CD8-positive, alpha-beta memory T cell (primary cell): ENCODE measurements around the gene OR5AR1. TPM values are rescaled to one million over a fixed set of nuclear protein-coding genes. Genes with fewer than 3 reads are reported as not detected.

Source experiments
- CTCF ChIA-PET: fragments of 350-600 bp; sonication (Branson Sonifier 250); formaldehyde crosslinking; loops from one replicate; lab custom pipeline; 2021; ENCODE audit warnings: antibody characterized with exemption; lab: Charles Lee
- POLR2A ChIA-PET: fragments of 350-600 bp; sonication (Branson Sonifier 250); formaldehyde crosslinking; loops from one replicate; lab custom pipeline; 2021; ENCODE audit warnings: antibody characterized with exemption; lab: Charles Lee
- DNase-seq, 5 donors: peaks; one replicate each; pipeline versions ENCODE4 v3.0.0 to v3.0.0-alpha.2; 2020 to 2022; ENCODE audit warnings: mixed read lengths in 1 of 5
- H3K27ac ChIP-seq: one replicate; pipeline ENCODE4 v1.7.0; 2013; ENCODE audit warnings: low read depth, mild to moderate bottlenecking, low read length, moderate library complexity
- H3K27me3 ChIP-seq: 2 replicates; pipeline ENCODE4 v1.7.0; 2013; ENCODE audit warnings: low read length, mild to moderate bottlenecking; ENCODE audit not compliant: insufficient read depth, poor library complexity, severe bottlenecking
- H3K36me3 ChIP-seq: 2 replicates; pipeline ENCODE4 v1.7.0; 2013; ENCODE audit warnings: mild to moderate bottlenecking, low read length, moderate library complexity; ENCODE audit not compliant: insufficient read depth
- H3K4me1 ChIP-seq: 2 replicates; pipeline ENCODE4 v1.7.0; 2013; ENCODE audit warnings: mild to moderate bottlenecking, low read length, moderate library complexity; ENCODE audit not compliant: insufficient read depth
- H3K4me3 ChIP-seq: 2 replicates; pipeline ENCODE4 v1.7.0; 2013; ENCODE audit warnings: mild to moderate bottlenecking, low read length
- H3K9me3 ChIP-seq: 2 replicates; pipeline ENCODE4 v1.7.0; 2013; ENCODE audit warnings: mild to moderate bottlenecking, low read length
- H3K27ac Mint-ChIP-seq, 8 donors: one replicate each; pipeline ENCODE4 v1.8.0; 2020 to 2021; ENCODE audit warnings: mixed read lengths in 8 of 8, mild to moderate bottlenecking in 6 of 8, inconsistent platforms in 3 of 8, moderate library complexity in 3 of 8
- H3K27me3 Mint-ChIP-seq, 2 donors: one replicate each; pipeline ENCODE4 v1.8.0; 2020 to 2021; ENCODE audit warnings: mixed read lengths in 2 of 2, mild to moderate bottlenecking in 1 of 2, moderate library complexity in 1 of 2
- H3K36me3 Mint-ChIP-seq, 3 donors: one replicate each; pipeline ENCODE4 v1.8.0; 2020 to 2021; ENCODE audit warnings: mixed read lengths in 3 of 3, inconsistent platforms in 1 of 3, mild to moderate bottlenecking in 1 of 3
- H3K4me1 Mint-ChIP-seq, 3 donors: one replicate each; pipeline ENCODE4 v1.8.0; 2020 to 2021; ENCODE audit warnings: mixed read lengths in 3 of 3, inconsistent platforms in 1 of 3, mild to moderate bottlenecking in 1 of 3
- H3K4me3 Mint-ChIP-seq, 7 donors: one replicate each; pipeline ENCODE4 v1.8.0; 2020 to 2021; ENCODE audit warnings: mixed read lengths in 7 of 7, mild to moderate bottlenecking in 6 of 7, moderate library complexity in 4 of 7, inconsistent platforms in 2 of 7
- H3K9me3 Mint-ChIP-seq, 5 donors: one replicate each; pipeline ENCODE4 v1.8.0; 2020 to 2022; ENCODE audit warnings: mixed read lengths in 5 of 5, mild to moderate bottlenecking in 3 of 5, moderate library complexity in 2 of 5, inconsistent platforms in 1 of 5
- polyA plus RNA-seq: library from polyadenylated mRNA; unstranded; fragments of 300-500 nt; fragmentation: Illumina TruSeq; gene quantifications from one replicate; pipeline ENCODE4 v1.2.3, GENCODE V29; 2021
- total RNA-seq, 2 experiments: library from RNA; stranded (reverse); gene quantifications; one replicate each; pipeline ENCODE4 v1.2.3, GENCODE V29; 2021

OR5AR1 gene
- total and polyA plus RNA-seq, 3 experiments from 2014 or later, result not detected

GRCh38 chr11:56706486-56706885 lies 43.0 kb downstream of the OR5AR1 start:
- CTCF ChIA-PET, result no interaction called here
- no peak overlapping the region for H3K27ac Mint-ChIP-seq

GRCh38 chr11:56714206-56714605 lies 50.7 kb downstream of the OR5AR1 start:
- Mint-ChIP-seq H3K9me3 (peaks cover 8 to 25% (median 18%) of the 10 kb centered on the region in 5 donors), H3K4me1 (no peaks in the 10 kb centered on the region), H3K36me3 (no peaks in the 10 kb centered on the region), H3K27me3 (no peaks in the 10 kb centered on the region), H3K27ac (no peak overlapping the region), H3K4me3 (no peak overlapping the region)
- H3K36me3 ChIP-seq, result no peaks in the 10 kb centered on the region
- no peaks in the 10 kb centered on the region for H3K4me1 ChIP-seq
- no peak overlapping the region for H3K4me3 ChIP-seq
- no peak for DNase-seq
- ChIA-PET CTCF (no interaction called here), POLR2A (no interaction called here)
- no peaks in the 10 kb centered on the region for H3K9me3 ChIP-seq
- no peak overlapping the region for H3K27ac ChIP-seq
- no peaks in the 10 kb centered on the region for H3K27me3 ChIP-seq

More at GRCh38 chr11:56706486-56706885, 43.0 kb downstream of the OR5AR1 start:
- H3K36me3 ChIP-seq, result no peaks in the 10 kb centered on the region
- Mint-ChIP-seq H3K4me3 (no peak overlapping the region), H3K4me1 (no peaks in the 10 kb centered on the region), H3K36me3 (no peaks in the 10 kb centered on the region), H3K27me3 (no peaks in the 10 kb centered on the region), H3K9me3 (peaks cover 12 to 25% (median 18%) of the 10 kb centered on the region in 5 donors)
- no peak for DNase-seq
- H3K27ac ChIP-seq, result no peak overlapping the region
- no peak overlapping the region for H3K4me3 ChIP-seq
- H3K27me3 ChIP-seq, result no peaks in the 10 kb centered on the region
- no peaks in the 10 kb centered on the region for H3K4me1 ChIP-seq
- POLR2A ChIA-PET, result no interaction called here
- H3K9me3 ChIP-seq, result no peaks in the 10 kb centered on the region

Other genes starting within 250 kb of the OR5AR1 start
- not detected for gene OR5M3, start 190.3 kb upstream of the OR5AR1 start, total RNA-seq
- not detected for gene OR5M3, start 190.3 kb upstream of the OR5AR1 start, polyA plus RNA-seq
- gene OR5M8, start 172.3 kb upstream of the OR5AR1 start, total RNA-seq, result not detected
- not detected for gene OR5M8, start 172.3 kb upstream of the OR5AR1 start, polyA plus RNA-seq
- gene OR5M11, start 120.4 kb upstream of the OR5AR1 start, total RNA-seq, result not detected
- not detected for gene OR5M11, start 120.4 kb upstream of the OR5AR1 start, polyA plus RNA-seq
- not detected for gene OR5M10, start 86.0 kb upstream of the OR5AR1 start, total RNA-seq
- not detected for gene OR5M10, start 86.0 kb upstream of the OR5AR1 start, polyA plus RNA-seq
- gene OR5M1, start 48.8 kb upstream of the OR5AR1 start, total RNA-seq, result not detected
- gene OR5M1, start 48.8 kb upstream of the OR5AR1 start, polyA plus RNA-seq, result not detected
- not detected for gene OR5AP2, start 21.2 kb upstream of the OR5AR1 start, total RNA-seq
- not detected for gene OR5AP2, start 21.2 kb upstream of the OR5AR1 start, polyA plus RNA-seq
- not detected for gene OR9G1, start 35.4 kb downstream of the OR5AR1 start, total RNA-seq
- not detected for gene OR9G1, start 35.4 kb downstream of the OR5AR1 start, polyA plus RNA-seq
- gene OR9G4, start 85.0 kb downstream of the OR5AR1 start, total RNA-seq, result not detected
- gene OR9G4, start 85.0 kb downstream of the OR5AR1 start, polyA plus RNA-seq, result not detected